OCI-LY3 (cell line): ENCODE data around the gene FAM174B.

ENCODE experiments used
- EZH2phosphoT487 ChIP-seq: fragments of 200-600 bp; shearing (Covaris generic); IDR thresholded peaks from 2 replicates; pipeline ENCODE4 v1.6.1; 2018; ENCODE audit warnings: antibody characterized with exemption, mixed run types, low read depth
- TF ChIP-seq, protein P1 (sequence below): fragments of 200-600, 300-600 bp; sonication (generic); IDR thresholded peaks from 2 replicates; pipeline ENCODE4 v1.5.1; 2014; ENCODE audit warnings: antibody characterized with exemption, low read length, low read depth

DNA sequence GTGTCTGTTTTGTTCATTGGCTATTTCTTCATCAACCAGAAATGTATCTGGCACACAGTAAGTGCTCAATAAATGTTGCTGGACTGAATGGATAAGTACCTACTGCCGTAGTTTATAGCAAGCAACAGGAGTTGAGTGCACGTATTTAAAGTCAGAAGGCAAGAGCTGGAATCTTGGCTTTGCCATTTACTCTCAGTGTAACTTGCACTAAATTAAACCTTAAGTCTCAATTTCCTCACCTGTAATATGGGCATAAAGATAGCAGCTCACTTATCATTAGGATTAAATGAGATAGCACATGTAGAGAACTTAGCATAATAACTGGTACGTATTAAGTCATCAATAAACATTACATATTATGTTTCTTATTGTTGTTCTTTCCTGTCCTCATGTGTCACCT is 13.0 kb upstream of the FAM174B start:
- TF ChIP-seq, protein P1, sequence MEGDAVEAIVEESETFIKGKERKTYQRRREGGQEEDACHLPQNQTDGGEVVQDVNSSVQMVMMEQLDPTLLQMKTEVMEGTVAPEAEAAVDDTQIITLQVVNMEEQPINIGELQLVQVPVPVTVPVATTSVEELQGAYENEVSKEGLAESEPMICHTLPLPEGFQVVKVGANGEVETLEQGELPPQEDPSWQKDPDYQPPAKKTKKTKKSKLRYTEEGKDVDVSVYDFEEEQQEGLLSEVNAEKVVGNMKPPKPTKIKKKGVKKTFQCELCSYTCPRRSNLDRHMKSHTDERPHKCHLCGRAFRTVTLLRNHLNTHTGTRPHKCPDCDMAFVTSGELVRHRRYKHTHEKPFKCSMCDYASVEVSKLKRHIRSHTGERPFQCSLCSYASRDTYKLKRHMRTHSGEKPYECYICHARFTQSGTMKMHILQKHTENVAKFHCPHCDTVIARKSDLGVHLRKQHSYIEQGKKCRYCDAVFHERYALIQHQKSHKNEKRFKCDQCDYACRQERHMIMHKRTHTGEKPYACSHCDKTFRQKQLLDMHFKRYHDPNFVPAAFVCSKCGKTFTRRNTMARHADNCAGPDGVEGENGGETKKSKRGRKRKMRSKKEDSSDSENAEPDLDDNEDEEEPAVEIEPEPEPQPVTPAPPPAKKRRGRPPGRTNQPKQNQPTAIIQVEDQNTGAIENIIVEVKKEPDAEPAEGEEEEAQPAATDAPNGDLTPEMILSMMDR = no peak
- no peak for TF ChIP-seq EZH2phosphoT487
